NCI-H1436 treated with DMSO at 0.1 percent for 48 hours (cell line): ENCODE data around the gene TEF.
"Not testable (repeated sequence)": the region's sequence is repeated elsewhere in the genome, so short reads cannot be mapped to it uniquely, and the experiment has no call there.

Experiments
- DNase-seq: peaks from one replicate; lab custom pipeline; 2025; lab: John Stamatoyannopoulos, UW

The TEF gene

GRCh38 chr22:41425660-41426365 lies 44.1 kb downstream of the TEF start:
- no peak for DNase-seq

- no peak for DNase-seq
These were observed 47.6 kb downstream of the TEF start for GRCh38 chr22:41429232-41429950.

- no peak for DNase-seq
These were observed 48.2 kb downstream of the TEF start for GRCh38 chr22:41429951-41430332.

- DNase-seq = no peak
These were observed 49.9 kb downstream of the TEF start for GRCh38 chr22:41431656-41432055.

GRCh38 chr22:41433480-41433879 lies 51.7 kb downstream of the TEF start:
- not testable (repeated sequence) for DNase-seq

GRCh38 chr22:41434361-41435003 lies 52.7 kb downstream of the TEF start:
- DNase-seq = not testable (repeated sequence)

GRCh38 chr22:41435560-41435959 lies 53.8 kb downstream of the TEF start:
- DNase-seq = no peak

- DNase-seq = no peak
These were observed 54.8 kb downstream of the TEF start for GRCh38 chr22:41436322-41437113.

GRCh38 chr22:41437198-41437597 lies 55.5 kb downstream of the TEF start:
- no peak for DNase-seq

GRCh38 chr22:41440511-41440910 lies 58.8 kb downstream of the TEF start:
- DNase-seq = not testable (repeated sequence)

GRCh38 chr22:41442240-41442792 lies 60.6 kb downstream of the TEF start:
- no peak for DNase-seq

GRCh38 chr22:41444360-41445128 lies 62.8 kb downstream of the TEF start:
- peak; percentile 86 for DNase-seq

GRCh38 chr22:41445129-41446056 lies 63.7 kb downstream of the TEF start:
- DNase-seq = no peak

GRCh38 chr22:41446057-41446501 lies 64.3 kb downstream of the TEF start:
- DNase-seq = no peak

GRCh38 chr22:41446639-41447434 lies 65.1 kb downstream of the TEF start, which contains the start of gene TOB2:
TSS of gene TOB2 (minus strand) at chr22:41446801. CDS start at chr22:41437345, 9,456 bp downstream.
- DNase-seq = peak; percentile 63

- DNase-seq = no peak
These were observed 65.9 kb downstream of the TEF start for GRCh38 chr22:41447435-41448188.

- DNase-seq = peak; percentile 99
These were observed 66.6 kb downstream of the TEF start for GRCh38 chr22:41448189-41448808.
